Measurements from ENCODE around the gene GM2A. TPM values are rescaled to one million over a fixed set of nuclear protein-coding genes. Genes with fewer than 3 reads are reported as not detected.
A peak's percentile ranks its signal among the peaks of the same experiment; 100 is the strongest.

Gene GM2A
- total RNA-seq, 1 experiment from 2014 or later: 90.2 TPM

DNA sequence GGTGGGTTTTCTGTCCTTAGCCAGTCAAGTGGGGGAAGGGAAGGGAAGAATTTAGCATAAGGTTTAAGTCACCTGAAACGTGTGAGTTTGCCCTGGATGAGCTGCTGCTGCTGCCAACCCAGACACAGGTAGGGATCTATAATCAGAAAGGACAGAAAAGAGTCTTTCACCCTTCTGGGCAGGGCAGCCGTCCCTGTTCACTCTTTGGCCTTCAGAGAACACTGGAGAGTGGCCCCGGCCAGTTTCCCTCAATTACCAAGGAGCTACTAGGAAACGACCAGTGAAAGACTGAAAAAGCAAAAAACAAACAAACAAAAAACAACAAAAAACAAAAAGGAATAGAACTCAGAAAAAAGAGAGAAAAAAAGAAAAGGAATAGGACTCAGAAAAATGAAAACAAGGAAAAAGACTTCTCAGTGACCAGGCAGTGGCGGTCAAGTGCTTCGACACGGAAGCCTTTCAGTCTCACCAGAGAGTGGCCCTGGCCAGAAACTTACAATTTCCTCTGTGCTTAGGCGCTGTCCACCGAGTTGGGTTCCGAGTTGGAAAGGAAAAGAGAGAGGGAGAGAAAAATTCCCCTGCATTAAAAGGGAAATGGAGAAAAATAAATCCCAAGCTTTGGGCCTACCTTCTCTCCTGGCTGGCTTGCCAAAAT is 2.5 kb upstream of the GM2A start:
- Histone ChIP-seq H3K4me3 (ENCODE audit: low read length) (no peak overlapping the region), H3K9me3 (ENCODE audit: low read length) (no peaks in the 10 kb centered on the region), H3K36me3 (ENCODE audit: low read depth, low read length) (no peaks in the 10 kb centered on the region), H4K20me1 (ENCODE audit: low read length) (no peaks in the 10 kb centered on the region), H3K27me3 (ENCODE audit: low read length) (no peaks in the 10 kb centered on the region), H3K27ac (ENCODE audit: low read length) (no peak overlapping the region), H3F3A (ENCODE audit: low read length, unreplicated experiment) (no peaks in the 10 kb centered on the region), H3K9me2 (replicated peaks; ENCODE audit: low read length) (no peaks in the 10 kb centered on the region), H2AFZ (ENCODE audit: low read length) (no peak overlapping the region), H3K9ac (ENCODE audit: low read length) (no peak overlapping the region), H3K4me2 (ENCODE audit: low read length) (no peak overlapping the region), H3K79me2 (ENCODE audit: low read length) (peaks cover 25% of the 10 kb centered on the region), H3K4me1 (ENCODE audit: insufficient read depth, low read length) (peaks cover 10% of the 10 kb centered on the region; the same call in 1 of the 2 replicates)
- POLR2A ChIA-PET (ENCODE audit: unreplicated experiment): no interaction called here
- no peak for DNase-seq
- no TSS peak for BruUV-seq (replicated peaks)
- no peak for ATAC-seq
- TF ChIP-seq EZH2 (IDR thresholded peaks at IDR 0.05; ENCODE audit: low read length, unreplicated experiment) (no peak), CTCF (conservative IDR thresholded peaks at IDR 0.05; ENCODE audit: low read depth, low read length) (no peak)
- intact Hi-C loops (cut with micrococcal nuclease): loop anchor here (5.0 kb wide), 1 partner anchor 67 kb away; no protein-coding TSS in a partner anchor
- CTCF ChIA-PET: interaction anchor here (0.6 kb wide), 1 partner anchor 135 kb away, joined by 5 read pairs; no protein-coding TSS in a partner anchor

DNA sequence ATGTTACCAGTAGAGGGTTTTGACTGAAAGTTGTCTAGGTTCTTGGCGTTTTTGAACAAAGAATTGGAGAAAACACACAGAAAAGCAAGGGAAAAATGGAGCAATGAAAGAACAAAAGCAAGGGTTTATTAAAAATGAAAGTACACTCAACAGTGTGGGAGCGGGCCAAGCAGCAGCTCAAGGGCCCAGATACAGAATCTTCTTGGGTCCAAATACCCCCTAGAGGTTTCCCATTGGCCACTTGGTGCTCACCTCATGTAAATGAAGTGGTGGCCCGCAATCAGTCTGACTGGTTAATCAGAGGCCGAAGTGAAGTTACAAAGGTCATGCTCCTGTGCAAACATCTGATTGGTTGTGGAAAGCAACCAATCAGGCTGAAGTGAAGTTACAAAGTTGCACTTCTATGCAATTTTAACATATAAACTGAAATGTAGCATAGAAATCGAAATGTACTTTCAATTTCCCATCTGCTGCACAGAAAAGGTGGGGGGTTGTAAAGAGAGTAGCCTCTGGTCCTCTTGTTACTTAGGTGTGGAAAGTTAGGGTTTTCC is 1.9 kb upstream of the GM2A start:
- Histone ChIP-seq H3K36me3 (ENCODE audit: low read depth, low read length) (no peaks in the 10 kb centered on the region), H3K79me2 (ENCODE audit: low read length) (peaks cover 31% of the 10 kb centered on the region), H2AFZ (ENCODE audit: low read length) (no peak overlapping the region), H3K27ac (ENCODE audit: low read length) (no peak overlapping the region), H4K20me1 (ENCODE audit: low read length) (no peaks in the 10 kb centered on the region), H3K9me3 (ENCODE audit: low read length) (no peaks in the 10 kb centered on the region), H3K9ac (ENCODE audit: low read length) (no peak overlapping the region), H3K4me2 (ENCODE audit: low read length) (no peak overlapping the region), H3F3A (ENCODE audit: low read length, unreplicated experiment) (no peaks in the 10 kb centered on the region), H3K4me1 (ENCODE audit: insufficient read depth, low read length) (peaks cover 14% of the 10 kb centered on the region; the same call in 1 of the 2 replicates), H3K9me2 (replicated peaks; ENCODE audit: low read length) (no peaks in the 10 kb centered on the region), H3K27me3 (ENCODE audit: low read length) (no peaks in the 10 kb centered on the region), H3K4me3 (ENCODE audit: low read length) (no peak overlapping the region)
- no TSS peak for BruUV-seq (replicated peaks)
- ATAC-seq: no peak
- DNase-seq: no peak
- ChIA-PET CTCF (no interaction called here), POLR2A (ENCODE audit: unreplicated experiment) (no interaction called here)
- intact Hi-C loops (cut with micrococcal nuclease): loop anchor here (5.0 kb wide), 1 partner anchor 66 kb away; no protein-coding TSS in a partner anchor
- TF ChIP-seq CTCF (conservative IDR thresholded peaks at IDR 0.05; ENCODE audit: low read depth, low read length) (no peak), EZH2 (IDR thresholded peaks at IDR 0.05; ENCODE audit: low read length, unreplicated experiment) (no peak), EZH2phosphoT487 (IDR thresholded peaks at IDR 0.05; ENCODE audit: borderline replicate concordance, low read length) (no peak)

GRCh38 chr5:151251621-151252020 is 1.4 kb upstream of the GM2A start:
- DNase-seq (no peak), ATAC-seq (no peak)
- Histone ChIP-seq H3K36me3 (ENCODE audit: low read depth, low read length) (no peaks in the 10 kb centered on the region), H3K9me2 (replicated peaks; ENCODE audit: low read length) (no peaks in the 10 kb centered on the region), H2AFZ (ENCODE audit: low read length) (peak overlapping the region; percentile 95; the same call in 1 of the 2 replicates), H3K4me2 (ENCODE audit: low read length) (no peak overlapping the region), H4K20me1 (ENCODE audit: low read length) (no peaks in the 10 kb centered on the region), H3F3A (ENCODE audit: low read length, unreplicated experiment) (no peaks in the 10 kb centered on the region), H3K4me3 (ENCODE audit: low read length) (no peak overlapping the region), H3K9ac (ENCODE audit: low read length) (no peak overlapping the region), H3K27me3 (ENCODE audit: low read length) (no peaks in the 10 kb centered on the region), H3K27ac (ENCODE audit: low read length) (no peak overlapping the region), H3K4me1 (ENCODE audit: insufficient read depth, low read length) (peaks cover 20% of the 10 kb centered on the region), H3K79me2 (ENCODE audit: low read length) (peaks cover 36% of the 10 kb centered on the region), H3K9me3 (ENCODE audit: low read length) (no peaks in the 10 kb centered on the region)
- BruUV-seq (replicated peaks): no TSS peak
- ChIA-PET POLR2A (ENCODE audit: unreplicated experiment) (no interaction called here), CTCF (interaction anchor here (1.0 kb wide), 1 partner anchor 68 kb away, joined by 12 read pairs; no protein-coding TSS in a partner anchor)
- intact Hi-C loops (cut with micrococcal nuclease): loop anchor here (2.0 to 5.0 kb wide), 2 partner anchors 45 to 66 kb away; no protein-coding TSS in a partner anchor
- no peak for TF ChIP-seq CTCF (conservative IDR thresholded peaks at IDR 0.05; ENCODE audit: low read depth, low read length)
- TF ChIP-seq EZH2phosphoT487 (IDR thresholded peaks at IDR 0.05; ENCODE audit: borderline replicate concordance, low read length): no peak
- no peak for TF ChIP-seq EZH2 (IDR thresholded peaks at IDR 0.05; ENCODE audit: low read length, unreplicated experiment)
